HCT116 (cell line): Measurements from ENCODE around the gene SDK1. TPM values are rescaled to one million over a fixed set of nuclear protein-coding genes. Genes with fewer than 3 reads are reported as not detected.

Source experiments
- ATAC-seq: fragments of 200-7000 bp; cut with Tn5 transposase; 2 replicates; pipeline ENCODE4 v1.9.1; 2020; ENCODE audit warnings: mild to moderate bottlenecking, moderate library complexity
- BruUV-seq: library from RNA; stranded (reverse); fragments of 400-500 nt; replicated peaks from 2 replicates; lab custom pipeline; 2021; lab: Mats Ljungman, UMichigan
- CTCF ChIA-PET: fragments of 300-600 bp; sonication (Branson Sonifier 250); formaldehyde crosslinking; loops from one replicate; lab custom pipeline; 2021; ENCODE audit warnings: antibody characterized with exemption; lab: Charles Lee
- POLR2A ChIA-PET: fragments of 300-600, 350-600 bp; sonication (Branson Sonifier 250); formaldehyde crosslinking; loops from one replicate; lab custom pipeline; 2021; ENCODE audit warnings: antibody characterized with exemption; lab: Charles Lee
- RAD21 ChIA-PET, 2 experiments: fragments of 300-600 bp; sonication (Branson Sonifier 250); formaldehyde crosslinking; loops; one replicate each; lab custom pipeline; 2023; ENCODE audit warnings: low total read pairs in 2 of 2; ENCODE audit not compliant: uncharacterized antibody in 2 of 2, unreplicated experiment in 2 of 2, low non-redundant PET in 1 of 2; lab: Charles Lee
- DNase-seq: peaks from one replicate; pipeline ENCODE4 v3.0.0-alpha.2; 2010; ENCODE audit warnings: low read depth, low spot score
- H2AFZ ChIP-seq: fragments of 200-600 bp; shearing (Covaris generic), sonication (generic); 2 replicates; pipeline ENCODE4 v1.6.1; 2017; ENCODE audit warnings: low read depth, mixed run types, mixed read lengths, antibody characterized with exemption, low read length; ENCODE audit not compliant: poor library complexity, severe bottlenecking
- H3K27ac ChIP-seq: 2 replicates; pipeline ENCODE4 v1.5.1; 2012; ENCODE audit warnings: low read depth, low read length
- H3K27me3 ChIP-seq: fragments of 200-600 bp; sonication (generic); 2 replicates; pipeline ENCODE4 v1.6.1; 2016; ENCODE audit warnings: mixed run types, low read length, mixed read lengths; ENCODE audit not compliant: insufficient read depth
- H3K36me3 ChIP-seq, 2 experiments: fragments of 200-500 bp in 1 of 2; fragments of 200-600 bp in 1 of 2; sonication (Bioruptor generic) in 1 of 2; sonication (generic) in 1 of 2; 2 replicates each; pipeline versions ENCODE4 v1.5.1 to v1.6.1; 2014 to 2016; ENCODE audit warnings: low read length in 2 of 2, inconsistent platforms in 1 of 2, mixed read lengths in 1 of 2, mixed run types in 1 of 2; ENCODE audit not compliant: insufficient read depth in 2 of 2, control insufficient read depth in 1 of 2
- H3K4me1 ChIP-seq, 2 experiments: fragments of 200-600 bp in 1 of 2; sonication (generic) in 1 of 2; 2 replicates each; pipeline versions ENCODE4 v1.5.1 to v1.6.1; 2012 to 2017; ENCODE audit warnings: low read length in 2 of 2, inconsistent platforms in 1 of 2, mild to moderate bottlenecking in 1 of 2, mixed read lengths in 1 of 2, mixed run types in 1 of 2, moderate library complexity in 1 of 2; ENCODE audit not compliant: insufficient read depth in 2 of 2, control insufficient read depth in 1 of 2
- H3K4me2 ChIP-seq: fragments of 200-600 bp; sonication (generic); 2 replicates; pipeline ENCODE4 v1.6.1; 2017; ENCODE audit warnings: mixed run types, low read length, mixed read lengths
- H3K4me3 ChIP-seq, 2 experiments: fragments of 200-600 bp in 1 of 2; sonication (generic) in 1 of 2; replicated peaks in 1 of 2; 2 replicates each; pipeline ENCODE4 v1.5.1; 2011 to 2016; ENCODE audit warnings: low read length in 2 of 2, control low read depth in 1 of 2, low read depth in 1 of 2, mild to moderate bottlenecking in 1 of 2, mixed read lengths in 1 of 2, mixed run types in 1 of 2
- H3K79me2 ChIP-seq: fragments of 200-600 bp; sonication (generic); 2 replicates; pipeline ENCODE4 v1.6.1; 2017; ENCODE audit warnings: mild to moderate bottlenecking, mixed run types, low read length, moderate library complexity, mixed read lengths; ENCODE audit not compliant: insufficient read depth
- H3K9ac ChIP-seq: fragments of 200-600 bp; sonication (generic); 2 replicates; pipeline ENCODE4 v1.6.1; 2016; ENCODE audit warnings: low read length, mixed read lengths
- H3K9me2 ChIP-seq: fragments of 200-600 bp; sonication (generic), shearing (Covaris generic); 2 replicates; pipeline ENCODE4 v1.6.1; 2017; ENCODE audit warnings: mixed run types, mild to moderate bottlenecking, moderate library complexity; ENCODE audit not compliant: insufficient read depth
- H3K9me3 ChIP-seq, 2 experiments: fragments of 200-500 bp in 1 of 2; fragments of 200-600 bp in 1 of 2; sonication (Bioruptor generic) in 1 of 2; sonication (generic) in 1 of 2; 2 replicates each; pipeline ENCODE4 v1.6.1; 2014 to 2017; ENCODE audit warnings: low read length in 2 of 2, mixed read lengths in 2 of 2, inconsistent platforms in 1 of 2, low read depth in 1 of 2, mild to moderate bottlenecking in 1 of 2, mixed run types in 1 of 2, moderate library complexity in 1 of 2; ENCODE audit not compliant: control insufficient read depth in 1 of 2, insufficient read depth in 1 of 2
- H4K20me1 ChIP-seq: fragments of 200-600 bp; sonication (generic), shearing (Covaris generic); 2 replicates; pipeline ENCODE4 v1.6.1; 2017; ENCODE audit warnings: mixed run types, mild to moderate bottlenecking, moderate library complexity; ENCODE audit not compliant: insufficient read depth
- EGR1 ChIP-seq: IDR thresholded peaks from 2 replicates; pipeline ENCODE4 v1.6.1; 2012; ENCODE audit warnings: low read depth
- EZH2phosphoT487 ChIP-seq: fragments of 200-600 bp; IDR thresholded peaks from 2 replicates; pipeline ENCODE4 v1.6.1; 2018; ENCODE audit warnings: antibody characterized with exemption, borderline replicate concordance
- FOSL1 ChIP-seq: IDR thresholded peaks from 2 replicates; pipeline ENCODE4 v1.6.1; 2012; ENCODE audit warnings: low read depth
- POLR2AphosphoS5 ChIP-seq: IDR thresholded peaks from 2 replicates; pipeline ENCODE4 v1.6.1; 2011; ENCODE audit warnings: mild to moderate bottlenecking, low read depth, low read length, moderate library complexity
- RAD21 ChIP-seq: IDR thresholded peaks from 2 replicates; pipeline ENCODE4 v1.6.1; 2012; ENCODE audit warnings: low read depth, mild to moderate bottlenecking
- SIN3A ChIP-seq: IDR thresholded peaks from 2 replicates; pipeline ENCODE4 v1.6.1; 2012; ENCODE audit warnings: low read depth
- SP1 ChIP-seq: IDR thresholded peaks from 2 replicates; pipeline ENCODE4 v1.6.1; 2012; ENCODE audit warnings: low read depth
- SRF ChIP-seq: IDR thresholded peaks from 2 replicates; pipeline ENCODE4 v1.6.1; 2012; ENCODE audit warnings: low read depth
- TCF7L2 ChIP-seq: IDR thresholded peaks from 2 replicates; pipeline ENCODE4 v1.7.0; 2011; ENCODE audit warnings: borderline replicate concordance, inconsistent platforms; ENCODE audit not compliant: insufficient read depth, insufficient read length; ENCODE audit errors: extremely low read depth
- ZNF274 ChIP-seq: fragments of 200-500 bp; sonication (Bioruptor generic); IDR thresholded peaks from 2 replicates; pipeline ENCODE4 v1.6.1; 2014; ENCODE audit warnings: mild to moderate bottlenecking, low read depth, low read length, inconsistent platforms
- intact Hi-C: fragments of 100-400 bp; cut with micrococcal nuclease; formaldehyde crosslinking; loops from 2 replicates; pipeline ENCODE4 v1.10.0; 2022
- total RNA-seq: library from RNA; stranded (reverse); gene quantifications from one replicate; pipeline ENCODE4 v1.2.1, GENCODE V29; 2021; ENCODE audit not compliant: unreplicated experiment
- TF ChIP-seq, protein P1 (sequence below): IDR thresholded peaks from 2 replicates; pipeline ENCODE4 v1.6.1; 2012; ENCODE audit warnings: low read depth
- TF ChIP-seq, protein P2 (sequence below): IDR thresholded peaks from 2 replicates; pipeline ENCODE4 v1.6.1; 2011; ENCODE audit warnings: mild to moderate bottlenecking, low read length, moderate library complexity; ENCODE audit not compliant: insufficient replicate concordance; ENCODE audit errors: extremely low read depth
- TF ChIP-seq, protein P3 (sequence below), 3 experiments: fragments of 200-600 bp in 1 of 3; sonication (generic) in 1 of 3; IDR thresholded peaks in 2 of 3; conservative IDR thresholded peaks in 1 of 3; 2 replicates each; pipeline ENCODE4 v1.5.1; 2012 to 2017; ENCODE audit warnings: low read depth in 2 of 3, low read length in 2 of 3, antibody characterized with exemption in 1 of 3, borderline replicate concordance in 1 of 3, control low read depth in 1 of 3, mild to moderate bottlenecking in 1 of 3, mixed read lengths in 1 of 3, mixed run types in 1 of 3, moderate library complexity in 1 of 3; ENCODE audit not compliant: insufficient read depth in 1 of 3

SDK1 gene
- total RNA-seq, 1 experiment from 2014 or later = 0.05 TPM

DNA sequence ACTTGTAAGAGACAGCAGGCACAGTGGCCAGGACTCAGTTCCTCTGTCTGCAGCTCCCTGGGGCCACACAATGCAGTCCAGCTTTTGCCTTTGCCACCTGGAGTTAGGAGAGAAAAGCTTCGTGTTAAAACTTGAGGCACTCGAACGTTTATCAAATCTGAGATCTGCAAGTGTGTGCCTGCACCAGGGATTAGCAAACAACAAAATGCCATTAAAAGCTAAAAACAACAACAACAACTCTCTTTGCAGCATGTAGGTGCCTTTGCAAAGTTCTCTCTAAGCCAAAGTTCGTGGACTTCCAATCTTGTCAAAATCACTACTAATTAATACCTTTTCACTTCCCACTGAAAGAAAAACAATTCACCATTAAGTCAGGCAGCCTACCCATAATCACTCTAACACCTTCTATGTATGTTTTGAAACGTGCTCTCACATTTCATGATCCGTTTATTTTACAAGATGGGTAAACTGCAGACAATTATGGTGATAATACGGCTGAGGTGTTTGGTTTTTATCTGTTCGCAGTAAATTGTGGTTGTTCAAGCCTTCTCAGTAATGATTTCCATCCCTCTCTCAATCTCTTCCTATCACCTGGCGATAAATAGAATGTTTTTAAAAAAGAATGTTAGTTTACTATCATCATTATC, 36.2 kb upstream of the SDK1 start:
- no peak overlapping the region for H2AFZ ChIP-seq
- H3K9ac ChIP-seq = no peak overlapping the region
- no peak overlapping the region for H3K27ac ChIP-seq
- TF ChIP-seq SP1 = no peak
- no peak for TF ChIP-seq EZH2phosphoT487
- TF ChIP-seq, protein P1, sequence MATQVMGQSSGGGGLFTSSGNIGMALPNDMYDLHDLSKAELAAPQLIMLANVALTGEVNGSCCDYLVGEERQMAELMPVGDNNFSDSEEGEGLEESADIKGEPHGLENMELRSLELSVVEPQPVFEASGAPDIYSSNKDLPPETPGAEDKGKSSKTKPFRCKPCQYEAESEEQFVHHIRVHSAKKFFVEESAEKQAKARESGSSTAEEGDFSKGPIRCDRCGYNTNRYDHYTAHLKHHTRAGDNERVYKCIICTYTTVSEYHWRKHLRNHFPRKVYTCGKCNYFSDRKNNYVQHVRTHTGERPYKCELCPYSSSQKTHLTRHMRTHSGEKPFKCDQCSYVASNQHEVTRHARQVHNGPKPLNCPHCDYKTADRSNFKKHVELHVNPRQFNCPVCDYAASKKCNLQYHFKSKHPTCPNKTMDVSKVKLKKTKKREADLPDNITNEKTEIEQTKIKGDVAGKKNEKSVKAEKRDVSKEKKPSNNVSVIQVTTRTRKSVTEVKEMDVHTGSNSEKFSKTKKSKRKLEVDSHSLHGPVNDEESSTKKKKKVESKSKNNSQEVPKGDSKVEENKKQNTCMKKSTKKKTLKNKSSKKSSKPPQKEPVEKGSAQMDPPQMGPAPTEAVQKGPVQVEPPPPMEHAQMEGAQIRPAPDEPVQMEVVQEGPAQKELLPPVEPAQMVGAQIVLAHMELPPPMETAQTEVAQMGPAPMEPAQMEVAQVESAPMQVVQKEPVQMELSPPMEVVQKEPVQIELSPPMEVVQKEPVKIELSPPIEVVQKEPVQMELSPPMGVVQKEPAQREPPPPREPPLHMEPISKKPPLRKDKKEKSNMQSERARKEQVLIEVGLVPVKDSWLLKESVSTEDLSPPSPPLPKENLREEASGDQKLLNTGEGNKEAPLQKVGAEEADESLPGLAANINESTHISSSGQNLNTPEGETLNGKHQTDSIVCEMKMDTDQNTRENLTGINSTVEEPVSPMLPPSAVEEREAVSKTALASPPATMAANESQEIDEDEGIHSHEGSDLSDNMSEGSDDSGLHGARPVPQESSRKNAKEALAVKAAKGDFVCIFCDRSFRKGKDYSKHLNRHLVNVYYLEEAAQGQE = no peak
- TF ChIP-seq, protein P2, sequence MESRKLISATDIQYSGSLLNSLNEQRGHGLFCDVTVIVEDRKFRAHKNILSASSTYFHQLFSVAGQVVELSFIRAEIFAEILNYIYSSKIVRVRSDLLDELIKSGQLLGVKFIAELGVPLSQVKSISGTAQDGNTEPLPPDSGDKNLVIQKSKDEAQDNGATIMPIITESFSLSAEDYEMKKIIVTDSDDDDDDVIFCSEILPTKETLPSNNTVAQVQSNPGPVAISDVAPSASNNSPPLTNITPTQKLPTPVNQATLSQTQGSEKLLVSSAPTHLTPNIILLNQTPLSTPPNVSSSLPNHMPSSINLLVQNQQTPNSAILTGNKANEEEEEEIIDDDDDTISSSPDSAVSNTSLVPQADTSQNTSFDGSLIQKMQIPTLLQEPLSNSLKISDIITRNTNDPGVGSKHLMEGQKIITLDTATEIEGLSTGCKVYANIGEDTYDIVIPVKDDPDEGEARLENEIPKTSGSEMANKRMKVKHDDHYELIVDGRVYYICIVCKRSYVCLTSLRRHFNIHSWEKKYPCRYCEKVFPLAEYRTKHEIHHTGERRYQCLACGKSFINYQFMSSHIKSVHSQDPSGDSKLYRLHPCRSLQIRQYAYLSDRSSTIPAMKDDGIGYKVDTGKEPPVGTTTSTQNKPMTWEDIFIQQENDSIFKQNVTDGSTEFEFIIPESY = no peak
- TF ChIP-seq POLR2AphosphoS5 = no peak
- no peak for TF ChIP-seq FOSL1
- no peak for TF ChIP-seq SIN3A
- no peak for TF ChIP-seq RAD21
- TF ChIP-seq, protein P3, sequence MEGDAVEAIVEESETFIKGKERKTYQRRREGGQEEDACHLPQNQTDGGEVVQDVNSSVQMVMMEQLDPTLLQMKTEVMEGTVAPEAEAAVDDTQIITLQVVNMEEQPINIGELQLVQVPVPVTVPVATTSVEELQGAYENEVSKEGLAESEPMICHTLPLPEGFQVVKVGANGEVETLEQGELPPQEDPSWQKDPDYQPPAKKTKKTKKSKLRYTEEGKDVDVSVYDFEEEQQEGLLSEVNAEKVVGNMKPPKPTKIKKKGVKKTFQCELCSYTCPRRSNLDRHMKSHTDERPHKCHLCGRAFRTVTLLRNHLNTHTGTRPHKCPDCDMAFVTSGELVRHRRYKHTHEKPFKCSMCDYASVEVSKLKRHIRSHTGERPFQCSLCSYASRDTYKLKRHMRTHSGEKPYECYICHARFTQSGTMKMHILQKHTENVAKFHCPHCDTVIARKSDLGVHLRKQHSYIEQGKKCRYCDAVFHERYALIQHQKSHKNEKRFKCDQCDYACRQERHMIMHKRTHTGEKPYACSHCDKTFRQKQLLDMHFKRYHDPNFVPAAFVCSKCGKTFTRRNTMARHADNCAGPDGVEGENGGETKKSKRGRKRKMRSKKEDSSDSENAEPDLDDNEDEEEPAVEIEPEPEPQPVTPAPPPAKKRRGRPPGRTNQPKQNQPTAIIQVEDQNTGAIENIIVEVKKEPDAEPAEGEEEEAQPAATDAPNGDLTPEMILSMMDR (IDR thresholded peaks at IDR 0.05 in 2 of 3, conservative IDR thresholded peaks at IDR 0.05 in 1 of 3; ENCODE audit: borderline replicate concordance in 1 of 3, insufficient read depth in 1 of 3, low read depth in 2 of 3, low read length in 2 of 3) = no peak
- TF ChIP-seq TCF7L2 = no peak
- TF ChIP-seq EGR1 = no peak
- TF ChIP-seq SRF = no peak
- no peak for TF ChIP-seq ZNF274
- no peak overlapping the region for H3K4me2 ChIP-seq
- H3K9me3 ChIP-seq = no peaks in the 10 kb centered on the region
- no peak for ATAC-seq
- no peaks in the 10 kb centered on the region for H3K79me2 ChIP-seq
- ChIA-PET CTCF (no interaction called here), POLR2A (no interaction called here), RAD21 (no interaction called here)
- H3K36me3 ChIP-seq = no peaks in the 10 kb centered on the region
- BruUV-seq = no TSS peak
- peaks cover 49% of the 10 kb centered on the region for H3K27me3 ChIP-seq
- no peaks in the 10 kb centered on the region for H3K9me2 ChIP-seq
- no peaks in the 10 kb centered on the region for H4K20me1 ChIP-seq
- no peak for DNase-seq
- no peaks in the 10 kb centered on the region for H3K4me1 ChIP-seq
- intact Hi-C loops = no loop called here
- no peak overlapping the region for H3K4me3 ChIP-seq
